Activated CD8-positive, alpha-beta T cell treated with anti-CD3 and anti-CD28 coated beads for 36 hours (primary cell): ENCODE data around the gene TMEM184A. TPM values are rescaled to one million over a fixed set of nuclear protein-coding genes. Genes with fewer than 3 reads are reported as not detected.

Source experiments
- ATAC-seq: fragments of 200-7000 bp; cut with Tn5 transposase; one replicate; pipeline ENCODE4 v1.10.0; 2021; ENCODE audit warnings: mild to moderate bottlenecking, moderate library complexity
- CTCF ChIA-PET: fragments of 350-600 bp; sonication (Branson Sonifier 250); formaldehyde crosslinking; loops from one replicate; lab custom pipeline; 2021; ENCODE audit warnings: antibody characterized with exemption; lab: Charles Lee
- POLR2A ChIA-PET: fragments of 350-600 bp; sonication (Branson Sonifier 250); formaldehyde crosslinking; loops from one replicate; lab custom pipeline; 2021; ENCODE audit warnings: antibody characterized with exemption; lab: Charles Lee
- DNase-seq: peaks from one replicate; pipeline ENCODE4 v3.0.0-alpha.2; 2020
- H3K27ac Mint-ChIP-seq: one replicate; pipeline ENCODE4 v1.8.0; 2021; ENCODE audit warnings: mild to moderate bottlenecking, mixed read lengths
- H3K27me3 Mint-ChIP-seq: one replicate; pipeline ENCODE4 v1.8.0; 2021; ENCODE audit warnings: mixed read lengths
- H3K36me3 Mint-ChIP-seq: one replicate; pipeline ENCODE4 v1.8.0; 2021; ENCODE audit warnings: low read depth, mixed read lengths
- H3K4me1 Mint-ChIP-seq: one replicate; pipeline ENCODE4 v1.8.0; 2021; ENCODE audit warnings: low read depth, mixed read lengths
- H3K4me3 Mint-ChIP-seq: one replicate; pipeline ENCODE4 v1.8.0; 2021; ENCODE audit warnings: mild to moderate bottlenecking, moderate library complexity, mixed read lengths
- H3K9me3 Mint-ChIP-seq: one replicate; pipeline ENCODE4 v1.8.0; 2021; ENCODE audit warnings: mixed read lengths
- CTCF ChIP-seq: fragments of 200-600 bp; IDR thresholded peaks from one replicate; pipeline ENCODE4 v1.8.0; 2022; ENCODE audit warnings: antibody characterized with exemption, mild to moderate bottlenecking
- intact Hi-C: fragments of 100-400 bp; cut with micrococcal nuclease; formaldehyde crosslinking; loops from one replicate; pipeline ENCODE4 v1.10.0; 2022
- total RNA-seq, 2 experiments: library from RNA; stranded (reverse); gene quantifications; one replicate each; pipeline ENCODE4 v1.2.3, GENCODE V29; 2021

The TMEM184A gene
- total RNA-seq, 2 experiments from 2014 or later, result not detected

DNA sequence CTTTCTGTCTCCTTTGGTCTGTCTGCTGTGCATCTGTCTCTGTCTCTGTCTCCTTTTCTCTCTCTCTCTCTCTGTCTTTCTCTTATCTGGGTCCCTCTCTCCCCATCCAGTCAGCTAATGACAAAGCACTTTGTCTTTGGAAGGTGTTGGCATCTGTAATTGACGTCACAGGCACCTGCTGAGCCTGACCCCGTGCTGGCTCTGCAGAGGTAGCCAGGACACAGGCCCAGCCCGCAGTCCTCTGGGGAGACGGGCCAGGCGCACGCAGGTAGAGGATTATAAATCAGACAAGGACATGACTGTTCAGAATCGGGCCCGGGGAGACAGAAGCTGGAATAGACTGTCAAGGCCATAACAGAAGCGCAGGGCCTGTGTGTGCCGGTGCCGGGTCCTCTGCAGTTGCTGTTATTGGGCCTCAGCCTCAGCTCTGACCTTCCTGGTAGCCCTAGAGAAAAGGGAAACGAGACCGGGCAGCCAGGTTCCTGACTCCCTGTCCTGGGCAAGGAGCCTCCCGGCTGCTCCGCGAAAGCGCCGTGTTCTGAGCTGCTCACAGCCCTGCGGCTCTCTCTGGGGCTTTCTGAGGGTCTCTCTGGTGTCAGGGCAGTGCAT, 24.5 kb upstream of the TMEM184A start:
- no peak for TF ChIP-seq CTCF
- CTCF ChIA-PET, result interaction anchor here (1.0 kb wide), 2 partner anchors 13 to 566 kb away, joined by 3 to 4 read pairs; no protein-coding TSS in a partner anchor
- H3K36me3 Mint-ChIP-seq, result no peaks in the 10 kb centered on the region
- no peak overlapping the region for H3K27ac Mint-ChIP-seq
- ATAC-seq (no peak), DNase-seq (no peak)
- POLR2A ChIA-PET, result no interaction called here
- H3K27me3 Mint-ChIP-seq, result no peaks in the 10 kb centered on the region
- no peak overlapping the region for H3K4me3 Mint-ChIP-seq
- peaks cover 8% of the 10 kb centered on the region for H3K4me1 Mint-ChIP-seq
- H3K9me3 Mint-ChIP-seq, result no peaks in the 10 kb centered on the region
- intact Hi-C loops, result no loop called here

GRCh38 chr7:1579481-1580421, 23.7 kb upstream of the TMEM184A start:
- ChIA-PET POLR2A (no interaction called here), CTCF (interaction anchor here (0.6 to 1.3 kb wide), 13 partner anchors 9 to 768 kb away, joined by 3 to 10 read pairs (median 4); no protein-coding TSS in a partner anchor)
- no peaks in the 10 kb centered on the region for H3K36me3 Mint-ChIP-seq
- no peak overlapping the region for H3K4me3 Mint-ChIP-seq
- H3K4me1 Mint-ChIP-seq, result peaks cover 8% of the 10 kb centered on the region
- H3K27ac Mint-ChIP-seq, result no peak overlapping the region
- no peaks in the 10 kb centered on the region for H3K27me3 Mint-ChIP-seq
- DNase-seq, result peak; percentile 81
- ATAC-seq, result peak; percentile 100
- intact Hi-C loops, result no loop called here
- peak; percentile 89 for TF ChIP-seq CTCF
- H3K9me3 Mint-ChIP-seq, result no peaks in the 10 kb centered on the region

GRCh38 chr7:1578513-1578912, 22.5 kb upstream of the TMEM184A start:
- ChIA-PET CTCF (interaction anchor here (0.8 to 1.3 kb wide), 8 partner anchors 8 to 616 kb away, joined by 3 to 10 read pairs (median 4); no protein-coding TSS in a partner anchor), POLR2A (no interaction called here)
- Mint-ChIP-seq H3K27ac (no peak overlapping the region), H3K36me3 (no peaks in the 10 kb centered on the region), H3K27me3 (no peaks in the 10 kb centered on the region), H3K9me3 (no peaks in the 10 kb centered on the region), H3K4me1 (peaks cover 8% of the 10 kb centered on the region), H3K4me3 (no peak overlapping the region)
- TF ChIP-seq CTCF, result no peak
- intact Hi-C loops, result no loop called here
- DNase-seq, result no peak
- ATAC-seq, result no peak

DNA sequence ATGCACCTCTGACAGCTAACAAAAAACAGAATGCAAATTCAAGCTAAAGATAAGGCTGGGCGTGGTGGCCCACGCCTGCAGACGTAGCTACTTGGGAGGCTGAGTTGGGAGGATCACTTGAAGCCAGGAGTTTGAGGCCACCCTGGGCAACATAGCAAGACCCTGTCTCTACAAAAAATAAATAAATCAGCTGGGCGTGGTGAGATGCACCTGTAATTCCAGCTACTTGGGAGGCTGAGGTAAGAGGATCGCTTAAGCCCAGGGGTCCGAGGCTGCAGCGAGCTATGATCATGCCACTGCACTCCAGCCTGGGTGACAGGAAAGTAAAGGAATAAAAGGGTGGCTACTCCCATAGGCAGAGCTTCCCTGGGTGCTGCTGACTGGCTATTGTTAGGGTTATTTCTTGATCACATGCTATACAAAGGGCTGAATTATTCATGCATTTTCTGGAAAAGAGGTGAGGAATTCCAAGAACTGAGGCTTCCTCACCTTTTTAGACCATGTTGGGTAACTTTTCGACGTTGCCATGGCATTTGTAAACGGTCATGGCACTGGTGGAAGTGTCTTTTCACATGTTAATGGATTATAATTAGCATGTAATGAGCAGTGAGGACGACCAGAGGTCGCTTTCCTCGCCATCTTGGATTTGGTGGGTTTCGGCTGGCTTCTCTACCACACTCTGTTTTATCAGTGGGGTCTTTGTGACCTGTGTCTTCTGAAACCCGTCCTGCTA, 20.7 kb upstream of the TMEM184A start:
- Mint-ChIP-seq H3K4me3 (no peak overlapping the region), H3K27me3 (no peaks in the 10 kb centered on the region), H3K9me3 (no peaks in the 10 kb centered on the region), H3K4me1 (peaks cover 18% of the 10 kb centered on the region), H3K36me3 (peaks cover 3% of the 10 kb centered on the region), H3K27ac (no peak overlapping the region)
- no peak for ATAC-seq
- intact Hi-C loops, result no loop called here
- no peak for DNase-seq
- TF ChIP-seq CTCF, result no peak
- CTCF ChIA-PET, result no interaction called here
- POLR2A ChIA-PET, result no interaction called here
